GM23338 (cell line): ENCODE data around the gene MOB3C. TPM values are rescaled to one million over a fixed set of nuclear protein-coding genes. Genes with fewer than 3 reads are reported as not detected.

Experiments
- ATAC-seq: fragments of 200-7000 bp; cut with Tn5 transposase; 3 replicates; pipeline ENCODE4 v1.9.1; 2020
- DNase-seq: peaks from one replicate; pipeline ENCODE4 v3.0.0-alpha.2; 2015; ENCODE audit warnings: low spot score
- H2AFZ ChIP-seq: fragments of 200-600 bp; sonication (generic); 2 replicates; pipeline ENCODE4 v1.8.0; 2016; ENCODE audit warnings: antibody characterized with exemption, mild to moderate bottlenecking, moderate library complexity
- H3F3A ChIP-seq: fragments of 200-600 bp; sonication (generic); replicated peaks from 2 replicates; pipeline ENCODE4 v1.8.0; 2017; ENCODE audit warnings: antibody characterized with exemption, mixed run types, low read depth
- H3K27ac ChIP-seq: fragments of 200-600 bp; sonication (generic); 2 replicates; pipeline ENCODE4 v1.6.1; 2016; ENCODE audit warnings: low read depth
- H3K27me3 ChIP-seq: fragments of 200-600 bp; sonication (generic); 2 replicates; pipeline ENCODE4 v1.8.0; 2016; ENCODE audit warnings: mild to moderate bottlenecking, mixed run types, moderate library complexity; ENCODE audit not compliant: insufficient read depth
- H3K36me3 ChIP-seq: fragments of 200-600 bp; sonication (generic); 2 replicates; pipeline ENCODE4 v1.8.0; 2016; ENCODE audit warnings: mild to moderate bottlenecking; ENCODE audit not compliant: insufficient read depth
- H3K4me1 ChIP-seq: fragments of 200-600 bp; sonication (generic); 2 replicates; pipeline ENCODE4 v1.8.0; 2016; ENCODE audit warnings: mild to moderate bottlenecking, moderate library complexity; ENCODE audit not compliant: insufficient read depth
- H3K4me2 ChIP-seq: fragments of 200-600 bp; sonication (generic); 2 replicates; pipeline ENCODE4 v1.7.1; 2017; ENCODE audit warnings: mixed run types
- H3K4me3 ChIP-seq: fragments of 200-600 bp; sonication (generic); 2 replicates; pipeline ENCODE4 v1.6.1; 2016; ENCODE audit warnings: mixed run types
- H3K79me2 ChIP-seq: fragments of 200-600 bp; sonication (generic); replicated peaks from 2 replicates; pipeline ENCODE4 v1.8.0; 2017; ENCODE audit warnings: mild to moderate bottlenecking; ENCODE audit not compliant: insufficient read depth
- H3K9me2 ChIP-seq: fragments of 200-600 bp; sonication (generic); 2 replicates; pipeline ENCODE4 v1.8.0; 2017; ENCODE audit not compliant: insufficient read depth
- H4K20me1 ChIP-seq: fragments of 200-600 bp; sonication (generic); replicated peaks from 2 replicates; pipeline ENCODE4 v1.8.0; 2017; ENCODE audit warnings: mild to moderate bottlenecking; ENCODE audit not compliant: insufficient read depth
- H3K27ac Mint-ChIP-seq: 2 replicates; pipeline ENCODE4 v1.8.0; 2020; ENCODE audit warnings: inconsistent platforms, mild to moderate bottlenecking, moderate library complexity, mixed read lengths
- H3K27me3 Mint-ChIP-seq: 3 replicates; pipeline ENCODE4 v1.8.0; 2022; ENCODE audit warnings: low read depth, mild to moderate bottlenecking, moderate library complexity, mixed read lengths, inconsistent platforms; ENCODE audit not compliant: insufficient read depth, poor library complexity
- H3K36me3 Mint-ChIP-seq: 3 replicates; pipeline ENCODE4 v1.8.0; 2021; ENCODE audit warnings: low read depth, mild to moderate bottlenecking, inconsistent platforms, moderate library complexity, mixed read lengths
- H3K4me1 Mint-ChIP-seq: 3 replicates; pipeline ENCODE4 v1.8.0; 2020; ENCODE audit warnings: mild to moderate bottlenecking, inconsistent platforms, mixed read lengths
- H3K4me3 Mint-ChIP-seq: 3 replicates; pipeline ENCODE4 v1.8.0; 2021; ENCODE audit warnings: moderate library complexity, mild to moderate bottlenecking, inconsistent platforms, mixed read lengths
- H3K9me3 Mint-ChIP-seq: 3 replicates; pipeline ENCODE4 v1.8.0; 2020; ENCODE audit warnings: moderate library complexity, mild to moderate bottlenecking, inconsistent platforms, mixed read lengths
- CREB1 ChIP-seq: fragments of 250-450 bp; sonication (Bioruptor Pico); IDR thresholded peaks from 2 replicates; pipeline ENCODE4 v1.5.0; 2020; ENCODE audit warnings: low read depth, mild to moderate bottlenecking, moderate library complexity
- CTCF ChIP-seq, 2 experiments: fragments of 200-600 bp in 1 of 2; sonication (generic) in 1 of 2; conservative IDR thresholded peaks; 2 replicates each; pipeline versions ENCODE4 v1.5.1 to v1.6.1; 2016 to 2017; ENCODE audit warnings: antibody characterized with exemption in 2 of 2, low read depth in 2 of 2, mild to moderate bottlenecking in 2 of 2, moderate library complexity in 1 of 2
- EZH2 ChIP-seq: fragments of 200-600 bp; sonication (generic); IDR thresholded peaks from one replicate; pipeline ENCODE4 v1.8.0; 2017; ENCODE audit warnings: antibody characterized with exemption, mild to moderate bottlenecking, low read depth; ENCODE audit not compliant: unreplicated experiment
- EZH2phosphoT487 ChIP-seq: fragments of 200-600 bp; sonication (generic); IDR thresholded peaks from one replicate; pipeline ENCODE4 v1.8.1; 2018; ENCODE audit warnings: antibody characterized with exemption; ENCODE audit not compliant: unreplicated experiment
- JUNB ChIP-seq: IDR thresholded peaks from one replicate; pipeline ENCODE4 v1.6.1; 2016; ENCODE audit warnings: antibody characterized with exemption; ENCODE audit not compliant: unreplicated experiment
- NANOG ChIP-seq: IDR thresholded peaks from 2 replicates; pipeline ENCODE4 v1.6.1; 2016; ENCODE audit warnings: antibody characterized with exemption, borderline replicate concordance
- POLR2AphosphoS5 ChIP-seq: IDR thresholded peaks from 2 replicates; pipeline ENCODE4 v1.6.1; 2016; ENCODE audit warnings: antibody characterized with exemption, low read depth
- STAT1 ChIP-seq: IDR thresholded peaks from one replicate; pipeline ENCODE4 v1.6.1; 2016; ENCODE audit warnings: antibody characterized with exemption; ENCODE audit not compliant: unreplicated experiment
- ZNF114 ChIP-seq: fragments of 250-450 bp; sonication (Bioruptor Pico); IDR thresholded peaks from 2 replicates; pipeline ENCODE4 v1.5.0; 2020; ENCODE audit warnings: mild to moderate bottlenecking, moderate library complexity
- ZNF331 ChIP-seq: fragments of 250-450 bp; sonication (Bioruptor Pico); IDR thresholded peaks from 2 replicates; pipeline ENCODE4 v1.5.0; 2020; ENCODE audit warnings: low read depth, mild to moderate bottlenecking, moderate library complexity
- polyA plus RNA-seq: library from polyadenylated mRNA; unstranded; fragments of >200 nt; fragmentation: Nextera tagmentation; extraction: Ambion mirVana; gene quantifications from 2 replicates; pipeline ENCODE4 v1.2.1, GENCODE V29; 2016
- total RNA-seq: library from RNA; depleted of rRNA; stranded (reverse); fragments of >200 nt; shearing (Covaris generic); gene quantifications from 2 replicates; pipeline ENCODE4 v1.2.3, GENCODE V29; 2014
- TF ChIP-seq, protein P1 (sequence below): IDR thresholded peaks from one replicate; pipeline ENCODE4 v1.6.1; 2018; ENCODE audit warnings: antibody characterized with exemption; ENCODE audit not compliant: unreplicated experiment
- TF ChIP-seq, protein P2 (sequence below): IDR thresholded peaks from 2 replicates; pipeline ENCODE4 v1.6.1; 2016; ENCODE audit warnings: antibody characterized with exemption

The MOB3C gene
- total and polyA plus RNA-seq, 2 experiments from 2014 or later: 1.1 to 6.2 TPM

GRCh38 chr1:46581681-46582455 is 34.7 kb downstream of the MOB3C start (continued):
- TF ChIP-seq CTCF (conservative IDR thresholded peaks at IDR 0.05; ENCODE audit: low read depth in 2 of 2) (no peak), STAT1 (no peak), ZNF331 (CRISPR knock-in tag) (no peak)
- TF ChIP-seq, protein P1, sequence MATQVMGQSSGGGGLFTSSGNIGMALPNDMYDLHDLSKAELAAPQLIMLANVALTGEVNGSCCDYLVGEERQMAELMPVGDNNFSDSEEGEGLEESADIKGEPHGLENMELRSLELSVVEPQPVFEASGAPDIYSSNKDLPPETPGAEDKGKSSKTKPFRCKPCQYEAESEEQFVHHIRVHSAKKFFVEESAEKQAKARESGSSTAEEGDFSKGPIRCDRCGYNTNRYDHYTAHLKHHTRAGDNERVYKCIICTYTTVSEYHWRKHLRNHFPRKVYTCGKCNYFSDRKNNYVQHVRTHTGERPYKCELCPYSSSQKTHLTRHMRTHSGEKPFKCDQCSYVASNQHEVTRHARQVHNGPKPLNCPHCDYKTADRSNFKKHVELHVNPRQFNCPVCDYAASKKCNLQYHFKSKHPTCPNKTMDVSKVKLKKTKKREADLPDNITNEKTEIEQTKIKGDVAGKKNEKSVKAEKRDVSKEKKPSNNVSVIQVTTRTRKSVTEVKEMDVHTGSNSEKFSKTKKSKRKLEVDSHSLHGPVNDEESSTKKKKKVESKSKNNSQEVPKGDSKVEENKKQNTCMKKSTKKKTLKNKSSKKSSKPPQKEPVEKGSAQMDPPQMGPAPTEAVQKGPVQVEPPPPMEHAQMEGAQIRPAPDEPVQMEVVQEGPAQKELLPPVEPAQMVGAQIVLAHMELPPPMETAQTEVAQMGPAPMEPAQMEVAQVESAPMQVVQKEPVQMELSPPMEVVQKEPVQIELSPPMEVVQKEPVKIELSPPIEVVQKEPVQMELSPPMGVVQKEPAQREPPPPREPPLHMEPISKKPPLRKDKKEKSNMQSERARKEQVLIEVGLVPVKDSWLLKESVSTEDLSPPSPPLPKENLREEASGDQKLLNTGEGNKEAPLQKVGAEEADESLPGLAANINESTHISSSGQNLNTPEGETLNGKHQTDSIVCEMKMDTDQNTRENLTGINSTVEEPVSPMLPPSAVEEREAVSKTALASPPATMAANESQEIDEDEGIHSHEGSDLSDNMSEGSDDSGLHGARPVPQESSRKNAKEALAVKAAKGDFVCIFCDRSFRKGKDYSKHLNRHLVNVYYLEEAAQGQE: no peak

DNA sequence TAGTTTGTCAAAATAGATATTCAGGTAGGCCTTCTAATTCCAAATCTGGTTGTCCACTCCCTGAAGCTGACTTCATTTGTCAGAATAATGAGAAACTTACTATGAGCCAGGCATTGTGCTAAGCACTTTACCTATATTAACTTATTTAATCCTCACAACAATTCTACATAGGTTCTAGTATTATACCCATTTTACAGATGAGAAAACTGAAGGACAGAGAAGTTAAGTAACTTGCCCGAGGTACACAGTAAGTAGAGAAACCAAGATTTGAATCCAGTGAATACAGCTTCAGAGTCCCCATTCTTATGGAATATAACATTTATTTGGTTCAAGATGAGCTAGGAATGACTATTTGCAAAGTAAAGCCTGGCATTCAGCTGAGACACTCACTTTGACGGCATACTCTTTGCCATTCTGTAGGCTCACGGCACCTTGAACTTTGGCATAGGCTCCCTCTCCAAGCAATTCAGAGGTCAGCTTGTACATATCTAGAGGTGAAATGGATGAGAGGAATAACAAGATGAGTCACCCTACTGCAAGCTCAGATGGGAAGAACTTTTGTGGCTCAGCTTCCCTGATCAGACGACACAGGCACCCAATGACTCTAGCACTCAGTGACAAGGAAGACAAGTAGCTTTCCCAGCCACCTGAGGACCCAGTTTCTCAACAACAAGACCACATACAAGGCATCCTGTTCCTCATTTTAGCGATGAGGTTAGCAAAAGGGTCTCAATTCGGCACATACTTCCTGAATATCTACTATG is 36.3 kb downstream of the MOB3C start:
- H3F3A ChIP-seq: no peaks in the 10 kb centered on the region
- no peak for DNase-seq
- no peaks in the 10 kb centered on the region for H3K9me2 ChIP-seq
- H3K27ac ChIP-seq: no peak overlapping the region
- H3K36me3 ChIP-seq: no peaks in the 10 kb centered on the region; the same call in 1 of the 2 replicates
- no peak overlapping the region for H3K4me3 Mint-ChIP-seq
- peaks cover 29% of the 10 kb centered on the region for H3K4me1 Mint-ChIP-seq
- H2AFZ ChIP-seq: no peak overlapping the region
- no peaks in the 10 kb centered on the region for H4K20me1 ChIP-seq
- H3K27me3 ChIP-seq: no peaks in the 10 kb centered on the region
- H3K36me3 Mint-ChIP-seq: peaks cover 6% of the 10 kb centered on the region; the same call in 1 of the 3 replicates
- H3K27ac Mint-ChIP-seq: no peak overlapping the region
- H3K4me3 ChIP-seq: no peak overlapping the region
- H3K27me3 Mint-ChIP-seq: peaks cover 4% of the 10 kb centered on the region
- ATAC-seq: no peak
- H3K9me3 Mint-ChIP-seq: no peaks in the 10 kb centered on the region
- no peaks in the 10 kb centered on the region for H3K79me2 ChIP-seq
- H3K4me1 ChIP-seq: no peaks in the 10 kb centered on the region
- no peak overlapping the region for H3K4me2 ChIP-seq
- TF ChIP-seq EZH2: no peak
- no peak for TF ChIP-seq JUNB
- TF ChIP-seq, protein P2, sequence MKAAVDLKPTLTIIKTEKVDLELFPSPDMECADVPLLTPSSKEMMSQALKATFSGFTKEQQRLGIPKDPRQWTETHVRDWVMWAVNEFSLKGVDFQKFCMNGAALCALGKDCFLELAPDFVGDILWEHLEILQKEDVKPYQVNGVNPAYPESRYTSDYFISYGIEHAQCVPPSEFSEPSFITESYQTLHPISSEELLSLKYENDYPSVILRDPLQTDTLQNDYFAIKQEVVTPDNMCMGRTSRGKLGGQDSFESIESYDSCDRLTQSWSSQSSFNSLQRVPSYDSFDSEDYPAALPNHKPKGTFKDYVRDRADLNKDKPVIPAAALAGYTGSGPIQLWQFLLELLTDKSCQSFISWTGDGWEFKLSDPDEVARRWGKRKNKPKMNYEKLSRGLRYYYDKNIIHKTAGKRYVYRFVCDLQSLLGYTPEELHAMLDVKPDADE: no peak
- no peak for TF ChIP-seq EZH2phosphoT487
- TF ChIP-seq ZNF114 (CRISPR knock-in tag): no peak
- no peak for TF ChIP-seq STAT1
- TF ChIP-seq, protein P1: no peak
- TF ChIP-seq ZNF331 (CRISPR knock-in tag): no peak
- no peak for TF ChIP-seq NANOG
- TF ChIP-seq CTCF (conservative IDR thresholded peaks at IDR 0.05; ENCODE audit: low read depth in 2 of 2): no peak
- no peak for TF ChIP-seq POLR2AphosphoS5
- no peak for TF ChIP-seq CREB1 (CRISPR knock-in tag)
